Spleen (tissue), 7 donors: ENCODE data around the gene RBM27.

Experiments used
- CTCF ChIP-seq, 11 experiments: fragments of 200-600 bp in 7 of 11; fragments of 450-650 bp in 4 of 11; sonication (generic) in 4 of 11; IDR thresholded peaks in 8 of 11; conservative IDR thresholded peaks in 3 of 11; 1 replicate in 7 of 11; 2 replicates in 4 of 11; pipeline versions ENCODE4 v1.4.0 to v1.8.0; 2016 to 2021; ENCODE audit warnings: antibody characterized with exemption in 11 of 11, inconsistent platforms in 4 of 11, mild to moderate bottlenecking in 1 of 11
- POLR2AphosphoS5 ChIP-seq, 3 donors: sonication (generic); formaldehyde crosslinking; IDR thresholded peaks; one replicate each; pipeline ENCODE4 v1.5.1; 2017; ENCODE audit warnings: antibody characterized with exemption in 3 of 3
- donor health status: DM: no; HTN: no; CAD: no; lungs with moderate emphysema.
- donor health status: DM: no; HTN: no; CAD: no.
- donor health status: DM: no; HTN: no; CAD: no.

- TF ChIP-seq CTCF (IDR thresholded peaks at IDR 0.05 in 8 of 11, conservative IDR thresholded peaks at IDR 0.05 in 3 of 11) (no peak), POLR2AphosphoS5 (IDR thresholded peaks at IDR 0.05) (no peak)
Measured at GRCh38 chr5:146221234-146221633, 17.8 kb downstream of the RBM27 start.
